CD4-positive, alpha-beta memory T cell (primary cell): ENCODE measurements around the gene DCST1. TPM values are rescaled to one million over a fixed set of nuclear protein-coding genes. Genes with fewer than 3 reads are reported as not detected.

Experiments
- CTCF ChIA-PET: fragments of 350-600 bp; sonication (Branson Sonifier 250); formaldehyde crosslinking; loops from one replicate; lab custom pipeline; 2021; ENCODE audit warnings: inconsistent platforms; ENCODE audit not compliant: partially characterized antibody; lab: Charles Lee
- POLR2A ChIA-PET: fragments of 350-600 bp; sonication (Branson Sonifier 250); formaldehyde crosslinking; loops from one replicate; lab custom pipeline; 2021; ENCODE audit not compliant: partially characterized antibody; lab: Charles Lee
- DNase-seq, 5 donors: peaks; one replicate each; pipeline versions ENCODE4 v3.0.0 to v3.0.0-alpha.2; 2020 to 2022; ENCODE audit warnings: mixed read lengths in 1 of 5
- H3K27ac ChIP-seq: one replicate; pipeline ENCODE4 v1.7.0; 2013; ENCODE audit warnings: low read depth, low read length
- H3K27me3 ChIP-seq: 2 replicates; pipeline ENCODE4 v1.7.0; 2013; ENCODE audit warnings: mild to moderate bottlenecking, low read length, moderate library complexity; ENCODE audit not compliant: insufficient read depth
- H3K36me3 ChIP-seq: 2 replicates; pipeline ENCODE4 v1.7.0; 2013; ENCODE audit warnings: mild to moderate bottlenecking, low read length, moderate library complexity; ENCODE audit not compliant: insufficient read depth
- H3K4me1 ChIP-seq: 2 replicates; pipeline ENCODE4 v1.7.0; 2013; ENCODE audit warnings: mild to moderate bottlenecking, low read length, moderate library complexity; ENCODE audit not compliant: insufficient read depth
- H3K4me3 ChIP-seq, 2 donors: one replicate each; pipeline ENCODE4 v1.7.0; 2013; ENCODE audit warnings: low read length in 2 of 2, mild to moderate bottlenecking in 1 of 2
- H3K9me3 ChIP-seq, 2 donors: one replicate each; pipeline ENCODE4 v1.7.0; 2013; ENCODE audit warnings: low read length in 2 of 2, control low read depth in 1 of 2; ENCODE audit not compliant: control insufficient read depth in 1 of 2
- H3K27ac Mint-ChIP-seq, 7 donors: one replicate each; pipeline ENCODE4 v1.8.0; 2020 to 2021; ENCODE audit warnings: mixed read lengths in 7 of 7, mild to moderate bottlenecking in 6 of 7, inconsistent platforms in 3 of 7, moderate library complexity in 3 of 7
- H3K27me3 Mint-ChIP-seq, 2 donors: one replicate each; pipeline ENCODE4 v1.8.0; 2020 to 2021; ENCODE audit warnings: mixed read lengths in 2 of 2
- H3K36me3 Mint-ChIP-seq, 2 donors: one replicate each; pipeline ENCODE4 v1.8.0; 2020 to 2021; ENCODE audit warnings: mixed read lengths in 2 of 2, inconsistent platforms in 1 of 2, mild to moderate bottlenecking in 1 of 2
- H3K4me1 Mint-ChIP-seq, 4 donors: one replicate each; pipeline ENCODE4 v1.8.0; 2020 to 2021; ENCODE audit warnings: mixed read lengths in 4 of 4, mild to moderate bottlenecking in 1 of 4
- H3K4me3 Mint-ChIP-seq, 8 donors: one replicate each; pipeline ENCODE4 v1.8.0; 2020 to 2021; ENCODE audit warnings: mixed read lengths in 8 of 8, mild to moderate bottlenecking in 7 of 8, moderate library complexity in 6 of 8, inconsistent platforms in 3 of 8
- H3K9me3 Mint-ChIP-seq, 8 donors: one replicate each; pipeline ENCODE4 v1.8.0; 2020 to 2021; ENCODE audit warnings: mixed read lengths in 8 of 8, mild to moderate bottlenecking in 5 of 8, inconsistent platforms in 3 of 8, moderate library complexity in 1 of 8
- intact Hi-C: fragments of 100-400 bp; cut with micrococcal nuclease; formaldehyde crosslinking; loops from one replicate; pipeline ENCODE4 v1.15.1; 2023
- polyA plus RNA-seq, 2 donors: library from polyadenylated mRNA; unstranded; fragments of 300-500 nt; fragmentation: Illumina TruSeq; gene quantifications; one replicate each; pipeline ENCODE4 v1.2.3, GENCODE V29; 2021
- total RNA-seq, 2 experiments: library from RNA; stranded (reverse); gene quantifications; one replicate each; pipeline ENCODE4 v1.2.3, GENCODE V29; 2021

DCST1 gene
- total and polyA plus RNA-seq, 4 experiments from 2014 or later, result 0.14 TPM; not detected in 3

DNA sequence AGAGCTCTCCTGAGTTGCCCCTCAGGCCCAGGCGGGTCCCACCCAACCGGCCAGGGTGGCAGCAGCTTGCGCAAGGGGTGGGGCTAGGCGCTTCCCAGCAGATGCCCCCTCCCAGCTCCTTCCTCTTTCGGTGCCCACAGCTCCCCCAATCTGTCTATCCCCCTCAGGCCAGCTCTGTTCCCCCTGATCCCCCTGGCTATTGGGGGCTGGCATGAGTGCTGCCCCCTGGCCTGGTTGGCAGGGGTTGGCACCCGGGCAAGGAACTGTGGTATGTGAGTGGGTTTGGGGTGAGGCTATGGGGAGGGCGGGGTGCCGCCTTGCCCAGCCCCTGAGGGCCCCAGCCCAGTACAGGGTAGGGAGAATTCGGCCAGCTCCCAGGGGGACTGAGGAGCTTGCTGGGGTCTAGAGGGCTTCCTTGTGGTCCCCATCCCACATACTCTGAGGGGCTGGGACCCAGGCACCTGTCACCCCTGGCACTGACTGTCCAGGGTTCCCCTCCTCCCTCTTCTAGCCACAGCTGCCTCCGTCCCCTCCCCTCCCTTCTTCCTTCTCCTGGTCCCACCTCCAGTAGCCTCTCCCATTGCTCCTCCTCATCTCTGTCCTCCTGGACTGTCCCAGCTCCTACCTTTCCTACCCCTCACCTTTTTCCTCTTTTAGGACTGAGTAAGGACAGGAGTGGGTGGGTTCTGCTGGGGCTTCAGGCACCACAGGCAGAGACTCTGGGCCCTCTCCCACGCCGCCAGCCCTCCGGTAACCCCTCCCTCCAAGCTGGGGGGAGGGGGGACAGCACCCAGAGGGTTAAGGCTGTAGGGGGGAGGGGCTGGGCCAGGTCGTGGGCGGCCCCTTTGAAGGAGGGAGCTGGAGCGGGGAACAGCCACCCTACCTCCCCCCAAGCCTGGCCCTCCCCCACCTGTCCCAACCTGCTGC lies 25.3 kb upstream of the DCST1 start:
- Histone ChIP-seq H3K27me3 (no peaks in the 10 kb centered on the region), H3K36me3 (no peaks in the 10 kb centered on the region), H3K4me1 (peaks cover 86% of the 10 kb centered on the region), H3K27ac (peak overlapping the region; percentile 86), H3K4me3 (peak overlapping the region; percentile 76 to 85), H3K9me3 (no peaks in the 10 kb centered on the region)
- H3K36me3 Mint-ChIP-seq, result peaks cover 0 to 30% of the 10 kb centered on the region in 2 donors
- H3K4me3 Mint-ChIP-seq, result peak overlapping the region; percentile 90 to 98 (median 96)
- H3K4me1 Mint-ChIP-seq, result peaks cover 41 to 96% (median 58%) of the 10 kb centered on the region in 4 donors
- intact Hi-C loops, result no loop called here
- POLR2A ChIA-PET, result interaction anchor here (0.7 to 38.9 kb wide), 10 partner anchors 7 to 72 kb away, joined by 3 to 1543 read pairs (median 7); partner anchors contain the start of genes ADAM15, CKS1B, FLAD1 and LENEP
- DNase-seq, result peak in 2 of 5 donors; percentile 20 to 59
- CTCF ChIA-PET, result interaction anchor here (0.9 to 18.7 kb wide), 6 partner anchors 9 to 448 kb away, joined by 3 to 381 read pairs (median 4); partner anchors contain the start of genes LENEP, PBXIP1 and ZBTB7B
- H3K27ac Mint-ChIP-seq, result peak overlapping the region; percentile 80 to 96 (median 93)
- H3K27me3 Mint-ChIP-seq, result no peaks in the 10 kb centered on the region
- H3K9me3 Mint-ChIP-seq, result peaks cover 0 to 3% (median 0%) of the 10 kb centered on the region in 8 donors

GRCh38 chr1:155009221-155009711 lies 24.4 kb upstream of the DCST1 start:
- Histone ChIP-seq H3K4me1 (peaks cover 91% of the 10 kb centered on the region), H3K9me3 (no peaks in the 10 kb centered on the region)

DNA sequence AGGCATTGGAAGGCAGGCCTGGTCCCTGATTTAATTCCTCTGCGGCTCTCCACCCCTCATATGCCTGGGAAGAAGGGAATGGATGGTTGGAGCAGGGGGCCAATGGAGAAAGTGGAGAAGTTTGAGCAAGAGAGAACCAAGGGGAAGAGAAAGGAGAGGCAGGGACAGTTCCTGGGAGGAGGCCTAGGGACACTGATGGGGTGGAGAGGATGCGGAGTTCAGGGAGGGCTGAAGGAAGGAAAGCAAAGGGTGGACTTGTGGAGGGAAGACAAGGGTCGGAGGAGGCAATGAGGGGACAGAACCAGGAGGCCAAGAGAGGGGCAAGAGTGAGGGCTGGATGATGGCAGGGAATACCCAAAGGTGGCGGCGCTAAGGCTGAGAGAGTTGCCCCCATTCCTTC lies 23.9 kb upstream of the DCST1 start:
- intact Hi-C loops, result loop anchor here (1.0 kb wide), 1 partner anchor 7 kb away; the partner anchor contains the start of gene ZBTB7B
- H3K4me3 ChIP-seq, result peak overlapping the region; percentile 76 to 85
- peak in 1 of 5 donors; percentile 32 for DNase-seq
- CTCF ChIA-PET, result interaction anchor here (18.7 kb wide), 1 partner anchor 11 kb away, joined by 381 read pairs; the partner anchor contains the start of genes LENEP and ZBTB7B
- no peaks in the 10 kb centered on the region for H3K36me3 ChIP-seq
- POLR2A ChIA-PET, result interaction anchor here (0.6 to 38.9 kb wide), 9 partner anchors 7 to 1043 kb away, joined by 3 to 1543 read pairs (median 4); partner anchors contain the start of genes CKS1B, FLAD1, KRTCAP2 and LENEP
- no peaks in the 10 kb centered on the region for H3K27me3 ChIP-seq
- Mint-ChIP-seq H3K27ac (peak overlapping the region; percentile 90 to 96 (median 93)), H3K27me3 (no peaks in the 10 kb centered on the region), H3K9me3 (peaks cover 0 to 3% (median 0%) of the 10 kb centered on the region in 8 donors), H3K36me3 (peaks cover 4 to 30% of the 10 kb centered on the region in 2 donors), H3K4me3 (peak overlapping the region; percentile 90 to 98 (median 96)), H3K4me1 (peaks cover 45 to 97% (median 63%) of the 10 kb centered on the region in 4 donors)
- H3K9me3 ChIP-seq, result no peaks in the 10 kb centered on the region
- H3K4me1 ChIP-seq, result peaks cover 91% of the 10 kb centered on the region
- H3K27ac ChIP-seq, result peak overlapping the region; percentile 86

More at GRCh38 chr1:155009221-155009711, 24.4 kb upstream of the DCST1 start:
- peak overlapping the region; percentile 86 for H3K27ac ChIP-seq
- H3K36me3 ChIP-seq, result no peaks in the 10 kb centered on the region
- Mint-ChIP-seq H3K36me3 (peaks cover 2 to 35% of the 10 kb centered on the region in 2 donors), H3K4me3 (peak overlapping the region; percentile 90 to 98 (median 96)), H3K4me1 (peaks cover 48 to 97% (median 64%) of the 10 kb centered on the region in 4 donors), H3K9me3 (peaks cover 0 to 3% (median 0%) of the 10 kb centered on the region in 8 donors), H3K27ac (peak overlapping the region; percentile 90 to 96 (median 94)), H3K27me3 (no peaks in the 10 kb centered on the region)
- ChIA-PET CTCF (interaction anchor here (0.9 to 18.7 kb wide), 2 partner anchors 10 to 449 kb away, joined by 3 to 381 read pairs; partner anchors contain the start of genes LENEP and ZBTB7B), POLR2A (interaction anchor here (1.1 to 38.9 kb wide), 8 partner anchors 8 to 1042 kb away, joined by 3 to 1543 read pairs (median 14); partner anchors contain the start of genes CKS1B, FLAD1, LENEP and PBXIP1)
- intact Hi-C loops, result no loop called here
- peak in 2 of 5 donors; percentile 30 to 64 for DNase-seq
- no peaks in the 10 kb centered on the region for H3K27me3 ChIP-seq
- peak overlapping the region; percentile 76 to 85 for H3K4me3 ChIP-seq

GRCh38 chr1:155010211-155010918 lies 23.3 kb upstream of the DCST1 start:
- peaks cover 0 to 3% (median 0%) of the 10 kb centered on the region in 8 donors for H3K9me3 Mint-ChIP-seq
- no peaks in the 10 kb centered on the region for H3K27me3 ChIP-seq
- peak overlapping the region; percentile 90 to 96 (median 93) for H3K27ac Mint-ChIP-seq
- no peaks in the 10 kb centered on the region for H3K9me3 ChIP-seq
- intact Hi-C loops, result loop anchor here (1.0 kb wide), 1 partner anchor 8 kb away; the partner anchor contains the start of gene ZBTB7B
- ChIA-PET POLR2A (interaction anchor here (0.6 to 38.9 kb wide), 8 partner anchors 9 to 1043 kb away, joined by 3 to 1543 read pairs (median 3); partner anchors contain the start of genes CKS1B, FLAD1, KRTCAP2 and LENEP), CTCF (interaction anchor here (1.0 to 18.7 kb wide), 5 partner anchors 10 to 74 kb away, joined by 3 to 381 read pairs (median 3); partner anchors contain the start of genes LENEP, PBXIP1, PMVK and ZBTB7B)
- H3K4me1 ChIP-seq, result peaks cover 91% of the 10 kb centered on the region
- H3K27me3 Mint-ChIP-seq, result no peaks in the 10 kb centered on the region
- H3K27ac ChIP-seq, result peak overlapping the region; percentile 86
- peak in 2 of 5 donors; percentile 56 to 57 for DNase-seq
- H3K4me1 Mint-ChIP-seq, result peaks cover 42 to 93% (median 62%) of the 10 kb centered on the region in 4 donors
- peak overlapping the region; percentile 90 to 98 (median 96) for H3K4me3 Mint-ChIP-seq
- no peaks in the 10 kb centered on the region for H3K36me3 ChIP-seq
- peaks cover 4 to 31% of the 10 kb centered on the region in 2 donors for H3K36me3 Mint-ChIP-seq
- peak overlapping the region; percentile 76 to 85 for H3K4me3 ChIP-seq

DNA sequence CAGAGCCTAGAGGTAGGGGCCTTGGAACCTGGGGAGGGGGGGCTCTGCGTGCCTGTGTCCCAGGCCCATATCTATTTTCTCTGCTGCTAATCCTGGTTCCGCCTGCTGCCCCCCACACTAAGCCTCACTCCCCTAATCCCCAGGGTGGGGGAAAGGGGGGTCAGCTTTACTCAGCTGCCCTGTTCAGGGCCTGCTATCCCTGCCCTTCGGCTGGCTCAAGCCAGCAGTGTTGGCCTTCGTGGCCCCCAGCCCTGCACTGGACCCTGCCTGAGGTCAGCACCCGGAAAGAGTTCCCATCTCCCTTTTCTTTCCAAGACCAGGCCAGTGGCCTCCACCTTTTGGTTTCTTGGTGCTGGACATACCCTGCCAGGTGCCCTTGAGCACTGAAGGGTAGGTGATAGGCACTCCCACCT lies 22.6 kb upstream of the DCST1 start:
- CTCF ChIA-PET, result interaction anchor here (1.0 to 18.7 kb wide), 5 partner anchors 9 to 74 kb away, joined by 3 to 381 read pairs (median 3); partner anchors contain the start of genes LENEP, PBXIP1, PMVK and ZBTB7B
- Histone ChIP-seq H3K36me3 (no peaks in the 10 kb centered on the region), H3K9me3 (no peaks in the 10 kb centered on the region), H3K4me3 (peak overlapping the region; percentile 76 to 85), H3K27me3 (no peaks in the 10 kb centered on the region), H3K4me1 (peaks cover 91% of the 10 kb centered on the region), H3K27ac (peak overlapping the region; percentile 86)
- Mint-ChIP-seq H3K27ac (peak overlapping the region; percentile 15 to 96 (median 86)), H3K4me1 (peaks cover 42 to 93% (median 62%) of the 10 kb centered on the region in 4 donors), H3K36me3 (peaks cover 8 to 36% of the 10 kb centered on the region in 2 donors), H3K27me3 (no peaks in the 10 kb centered on the region), H3K9me3 (peaks cover 0 to 3% (median 0%) of the 10 kb centered on the region in 8 donors), H3K4me3 (peak overlapping the region; percentile 90 to 98 (median 96))
- POLR2A ChIA-PET, result interaction anchor here (0.6 to 38.9 kb wide), 6 partner anchors 10 to 557 kb away, joined by 3 to 1543 read pairs (median 4); partner anchors contain the start of genes CKS1B, FLAD1, KRTCAP2 and PBXIP1
- intact Hi-C loops, result no loop called here
- no peak for DNase-seq
